HCT116 (cell line): Measurements from ENCODE around the gene CDC14A. TPM values are rescaled to one million over a fixed set of nuclear protein-coding genes. Genes with fewer than 3 reads are reported as not detected.

Experiments used
- ATAC-seq: fragments of 200-7000 bp; cut with Tn5 transposase; 2 replicates; pipeline ENCODE4 v1.9.1; 2020; ENCODE audit warnings: mild to moderate bottlenecking, moderate library complexity
- BruUV-seq: library from RNA; stranded (reverse); fragments of 400-500 nt; replicated peaks from 2 replicates; lab custom pipeline; 2021; lab: Mats Ljungman, UMichigan
- CTCF ChIA-PET: fragments of 300-600 bp; sonication (Branson Sonifier 250); formaldehyde crosslinking; loops from one replicate; lab custom pipeline; 2021; ENCODE audit warnings: antibody characterized with exemption; lab: Charles Lee
- POLR2A ChIA-PET: fragments of 300-600, 350-600 bp; sonication (Branson Sonifier 250); formaldehyde crosslinking; loops from one replicate; lab custom pipeline; 2021; ENCODE audit warnings: antibody characterized with exemption; lab: Charles Lee
- RAD21 ChIA-PET, 2 experiments: fragments of 300-600 bp; sonication (Branson Sonifier 250); formaldehyde crosslinking; loops; one replicate each; lab custom pipeline; 2023; ENCODE audit warnings: low total read pairs in 2 of 2; ENCODE audit not compliant: uncharacterized antibody in 2 of 2, unreplicated experiment in 2 of 2, low non-redundant PET in 1 of 2; lab: Charles Lee
- DNase-seq: peaks from one replicate; pipeline ENCODE4 v3.0.0-alpha.2; 2010; ENCODE audit warnings: low read depth, low spot score
- H2AFZ ChIP-seq: fragments of 200-600 bp; shearing (Covaris generic), sonication (generic); 2 replicates; pipeline ENCODE4 v1.6.1; 2017; ENCODE audit warnings: low read depth, mixed run types, mixed read lengths, antibody characterized with exemption, low read length; ENCODE audit not compliant: poor library complexity, severe bottlenecking
- H3K27ac ChIP-seq: 2 replicates; pipeline ENCODE4 v1.5.1; 2012; ENCODE audit warnings: low read depth, low read length
- H3K27me3 ChIP-seq: fragments of 200-600 bp; sonication (generic); 2 replicates; pipeline ENCODE4 v1.6.1; 2016; ENCODE audit warnings: mixed run types, low read length, mixed read lengths; ENCODE audit not compliant: insufficient read depth
- H3K36me3 ChIP-seq, 2 experiments: fragments of 200-500 bp in 1 of 2; fragments of 200-600 bp in 1 of 2; sonication (Bioruptor generic) in 1 of 2; sonication (generic) in 1 of 2; 2 replicates each; pipeline versions ENCODE4 v1.5.1 to v1.6.1; 2014 to 2016; ENCODE audit warnings: low read length in 2 of 2, inconsistent platforms in 1 of 2, mixed read lengths in 1 of 2, mixed run types in 1 of 2; ENCODE audit not compliant: insufficient read depth in 2 of 2, control insufficient read depth in 1 of 2
- H3K4me1 ChIP-seq, 2 experiments: fragments of 200-600 bp in 1 of 2; sonication (generic) in 1 of 2; 2 replicates each; pipeline versions ENCODE4 v1.5.1 to v1.6.1; 2012 to 2017; ENCODE audit warnings: low read length in 2 of 2, inconsistent platforms in 1 of 2, mild to moderate bottlenecking in 1 of 2, mixed read lengths in 1 of 2, mixed run types in 1 of 2, moderate library complexity in 1 of 2; ENCODE audit not compliant: insufficient read depth in 2 of 2, control insufficient read depth in 1 of 2
- H3K4me2 ChIP-seq: fragments of 200-600 bp; sonication (generic); 2 replicates; pipeline ENCODE4 v1.6.1; 2017; ENCODE audit warnings: mixed run types, low read length, mixed read lengths
- H3K4me3 ChIP-seq, 2 experiments: fragments of 200-600 bp in 1 of 2; sonication (generic) in 1 of 2; replicated peaks in 1 of 2; 2 replicates each; pipeline ENCODE4 v1.5.1; 2011 to 2016; ENCODE audit warnings: low read length in 2 of 2, control low read depth in 1 of 2, low read depth in 1 of 2, mild to moderate bottlenecking in 1 of 2, mixed read lengths in 1 of 2, mixed run types in 1 of 2
- H3K79me2 ChIP-seq: fragments of 200-600 bp; sonication (generic); 2 replicates; pipeline ENCODE4 v1.6.1; 2017; ENCODE audit warnings: mild to moderate bottlenecking, mixed run types, low read length, moderate library complexity, mixed read lengths; ENCODE audit not compliant: insufficient read depth
- H3K9ac ChIP-seq: fragments of 200-600 bp; sonication (generic); 2 replicates; pipeline ENCODE4 v1.6.1; 2016; ENCODE audit warnings: low read length, mixed read lengths
- H3K9me2 ChIP-seq: fragments of 200-600 bp; sonication (generic), shearing (Covaris generic); 2 replicates; pipeline ENCODE4 v1.6.1; 2017; ENCODE audit warnings: mixed run types, mild to moderate bottlenecking, moderate library complexity; ENCODE audit not compliant: insufficient read depth
- H3K9me3 ChIP-seq, 2 experiments: fragments of 200-500 bp in 1 of 2; fragments of 200-600 bp in 1 of 2; sonication (Bioruptor generic) in 1 of 2; sonication (generic) in 1 of 2; 2 replicates each; pipeline ENCODE4 v1.6.1; 2014 to 2017; ENCODE audit warnings: low read length in 2 of 2, mixed read lengths in 2 of 2, inconsistent platforms in 1 of 2, low read depth in 1 of 2, mild to moderate bottlenecking in 1 of 2, mixed run types in 1 of 2, moderate library complexity in 1 of 2; ENCODE audit not compliant: control insufficient read depth in 1 of 2, insufficient read depth in 1 of 2
- H4K20me1 ChIP-seq: fragments of 200-600 bp; sonication (generic), shearing (Covaris generic); 2 replicates; pipeline ENCODE4 v1.6.1; 2017; ENCODE audit warnings: mixed run types, mild to moderate bottlenecking, moderate library complexity; ENCODE audit not compliant: insufficient read depth
- EZH2 ChIP-seq: fragments of 200-600 bp; sonication (generic); IDR thresholded peaks from 2 replicates; pipeline ENCODE4 v1.6.1; 2017; ENCODE audit warnings: antibody characterized with exemption, mixed run types
- EZH2phosphoT487 ChIP-seq: fragments of 200-600 bp; IDR thresholded peaks from 2 replicates; pipeline ENCODE4 v1.6.1; 2018; ENCODE audit warnings: antibody characterized with exemption, borderline replicate concordance
- FOSL1 ChIP-seq: IDR thresholded peaks from 2 replicates; pipeline ENCODE4 v1.6.1; 2012; ENCODE audit warnings: low read depth
- JUND ChIP-seq: IDR thresholded peaks from 2 replicates; pipeline ENCODE4 v1.6.1; 2012
- POLR2AphosphoS5 ChIP-seq: IDR thresholded peaks from 2 replicates; pipeline ENCODE4 v1.6.1; 2011; ENCODE audit warnings: mild to moderate bottlenecking, low read depth, low read length, moderate library complexity
- RAD21 ChIP-seq: IDR thresholded peaks from 2 replicates; pipeline ENCODE4 v1.6.1; 2012; ENCODE audit warnings: low read depth, mild to moderate bottlenecking
- SRF ChIP-seq: IDR thresholded peaks from 2 replicates; pipeline ENCODE4 v1.6.1; 2012; ENCODE audit warnings: low read depth
- ZBTB33 ChIP-seq: IDR thresholded peaks from 2 replicates; pipeline ENCODE4 v1.6.1; 2011; ENCODE audit warnings: mild to moderate bottlenecking, low read length, moderate library complexity; ENCODE audit not compliant: insufficient replicate concordance; ENCODE audit errors: extremely low read depth
- ZNF274 ChIP-seq: fragments of 200-500 bp; sonication (Bioruptor generic); IDR thresholded peaks from 2 replicates; pipeline ENCODE4 v1.6.1; 2014; ENCODE audit warnings: mild to moderate bottlenecking, low read depth, low read length, inconsistent platforms
- intact Hi-C: fragments of 100-400 bp; cut with micrococcal nuclease; formaldehyde crosslinking; loops from 2 replicates; pipeline ENCODE4 v1.10.0; 2022
- total RNA-seq: library from RNA; stranded (reverse); gene quantifications from one replicate; pipeline ENCODE4 v1.2.1, GENCODE V29; 2021; ENCODE audit not compliant: unreplicated experiment

Gene CDC14A
- total RNA-seq, 1 experiment from 2014 or later, result 5.1 TPM

GRCh38 chr1:100414693-100415497 is 62.6 kb downstream of the CDC14A start:
- ChIA-PET CTCF (interaction anchor here (1.2 kb wide), 1 partner anchor 8 kb away, joined by 3 read pairs; no protein-coding TSS in a partner anchor), POLR2A (no interaction called here)
- no peak for ATAC-seq

GRCh38 chr1:100415498-100415778 is 63.1 kb downstream of the CDC14A start:
- DNase-seq (no peak), ATAC-seq (no peak)
- intact Hi-C loops, result no loop called here
- ChIA-PET POLR2A (no interaction called here), RAD21 (no interaction called here), CTCF (no interaction called here)
- H4K20me1 ChIP-seq, result no peaks in the 10 kb centered on the region
- no peaks in the 10 kb centered on the region for H3K9me2 ChIP-seq
- no TSS peak for BruUV-seq
- no peak overlapping the region for H3K9ac ChIP-seq
- H3K4me1 ChIP-seq, result no peaks in the 10 kb centered on the region
- no peaks in the 10 kb centered on the region for H3K27me3 ChIP-seq
- TF ChIP-seq SRF (no peak), EZH2phosphoT487 (no peak), JUND (no peak), ZBTB33 (no peak)
- no peak overlapping the region for H2AFZ ChIP-seq
- no peaks in the 10 kb centered on the region for H3K36me3 ChIP-seq
- no peaks in the 10 kb centered on the region for H3K79me2 ChIP-seq
- no peak overlapping the region for H3K4me3 ChIP-seq
- H3K27ac ChIP-seq, result no peak overlapping the region
- no peak overlapping the region for H3K4me2 ChIP-seq
- no peaks in the 10 kb centered on the region for H3K9me3 ChIP-seq

More at GRCh38 chr1:100414693-100415497, 62.6 kb downstream of the CDC14A start:
- Histone ChIP-seq H3K9ac (no peak overlapping the region), H3K4me3 (no peak overlapping the region), H3K4me2 (no peak overlapping the region), H4K20me1 (no peaks in the 10 kb centered on the region), H3K9me2 (no peaks in the 10 kb centered on the region)
- RAD21 ChIA-PET, result no interaction called here
- no peak for DNase-seq
- TF ChIP-seq SRF, result no peak
- TF ChIP-seq POLR2AphosphoS5, result no peak
- TF ChIP-seq ZNF274, result no peak
- no peak for TF ChIP-seq FOSL1
- no peak for TF ChIP-seq JUND
- no peak for TF ChIP-seq EZH2
- TF ChIP-seq RAD21, result no peak
- TF ChIP-seq, all 23 proteins: peak for 0
- no peaks in the 10 kb centered on the region for H3K36me3 ChIP-seq
- H3K4me1 ChIP-seq, result no peaks in the 10 kb centered on the region
- no peaks in the 10 kb centered on the region for H3K9me3 ChIP-seq
- H3K27me3 ChIP-seq, result no peaks in the 10 kb centered on the region
- BruUV-seq, result no TSS peak
- intact Hi-C loops, result no loop called here
- H3K27ac ChIP-seq, result no peak overlapping the region
- no peak overlapping the region for H2AFZ ChIP-seq
- H3K79me2 ChIP-seq, result no peaks in the 10 kb centered on the region
